GM23338 (cell line): Measurements from ENCODE around the gene PGC.

ENCODE experiments used
- CREB1 ChIP-seq: fragments of 250-450 bp; sonication (Bioruptor Pico); IDR thresholded peaks from 2 replicates; pipeline ENCODE4 v1.5.0; 2020; ENCODE audit warnings: low read depth, mild to moderate bottlenecking, moderate library complexity
- EZH2 ChIP-seq: fragments of 200-600 bp; sonication (generic); IDR thresholded peaks from one replicate; pipeline ENCODE4 v1.8.0; 2017; ENCODE audit warnings: antibody characterized with exemption, mild to moderate bottlenecking, low read depth; ENCODE audit not compliant: unreplicated experiment
- EZH2phosphoT487 ChIP-seq: fragments of 200-600 bp; sonication (generic); IDR thresholded peaks from one replicate; pipeline ENCODE4 v1.8.1; 2018; ENCODE audit warnings: antibody characterized with exemption; ENCODE audit not compliant: unreplicated experiment
- JUNB ChIP-seq: IDR thresholded peaks from one replicate; pipeline ENCODE4 v1.6.1; 2016; ENCODE audit warnings: antibody characterized with exemption; ENCODE audit not compliant: unreplicated experiment
- POLR2AphosphoS5 ChIP-seq: IDR thresholded peaks from 2 replicates; pipeline ENCODE4 v1.6.1; 2016; ENCODE audit warnings: antibody characterized with exemption, low read depth
- REST ChIP-seq: IDR thresholded peaks from one replicate; pipeline ENCODE4 v1.6.1; 2018; ENCODE audit warnings: antibody characterized with exemption; ENCODE audit not compliant: unreplicated experiment
- TF ChIP-seq, protein P1 (sequence below), 2 experiments: fragments of 200-600 bp in 1 of 2; sonication (generic) in 1 of 2; conservative IDR thresholded peaks; 2 replicates each; pipeline versions ENCODE4 v1.5.1 to v1.6.1; 2016 to 2017; ENCODE audit warnings: antibody characterized with exemption in 2 of 2, low read depth in 2 of 2, mild to moderate bottlenecking in 2 of 2, moderate library complexity in 1 of 2

GRCh38 chr6:41692080-41692675 is 55.0 kb downstream of the PGC start:
- TF ChIP-seq, protein P1, sequence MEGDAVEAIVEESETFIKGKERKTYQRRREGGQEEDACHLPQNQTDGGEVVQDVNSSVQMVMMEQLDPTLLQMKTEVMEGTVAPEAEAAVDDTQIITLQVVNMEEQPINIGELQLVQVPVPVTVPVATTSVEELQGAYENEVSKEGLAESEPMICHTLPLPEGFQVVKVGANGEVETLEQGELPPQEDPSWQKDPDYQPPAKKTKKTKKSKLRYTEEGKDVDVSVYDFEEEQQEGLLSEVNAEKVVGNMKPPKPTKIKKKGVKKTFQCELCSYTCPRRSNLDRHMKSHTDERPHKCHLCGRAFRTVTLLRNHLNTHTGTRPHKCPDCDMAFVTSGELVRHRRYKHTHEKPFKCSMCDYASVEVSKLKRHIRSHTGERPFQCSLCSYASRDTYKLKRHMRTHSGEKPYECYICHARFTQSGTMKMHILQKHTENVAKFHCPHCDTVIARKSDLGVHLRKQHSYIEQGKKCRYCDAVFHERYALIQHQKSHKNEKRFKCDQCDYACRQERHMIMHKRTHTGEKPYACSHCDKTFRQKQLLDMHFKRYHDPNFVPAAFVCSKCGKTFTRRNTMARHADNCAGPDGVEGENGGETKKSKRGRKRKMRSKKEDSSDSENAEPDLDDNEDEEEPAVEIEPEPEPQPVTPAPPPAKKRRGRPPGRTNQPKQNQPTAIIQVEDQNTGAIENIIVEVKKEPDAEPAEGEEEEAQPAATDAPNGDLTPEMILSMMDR (conservative IDR thresholded peaks at IDR 0.05; ENCODE audit: low read depth in 2 of 2): no peak
- TF ChIP-seq EZH2 (no peak), JUNB (no peak), REST (no peak), POLR2AphosphoS5 (no peak), CREB1 (no peak), EZH2phosphoT487 (no peak)
